Measurements from ENCODE around the gene SLC8A1. TPM values are rescaled to one million over a fixed set of nuclear protein-coding genes. Genes with fewer than 3 reads are reported as not detected.

The SLC8A1 gene
- total RNA-seq, 4 donors from 2014 or later: 8.1 to 22.9 (median 9.3) TPM

DNA sequence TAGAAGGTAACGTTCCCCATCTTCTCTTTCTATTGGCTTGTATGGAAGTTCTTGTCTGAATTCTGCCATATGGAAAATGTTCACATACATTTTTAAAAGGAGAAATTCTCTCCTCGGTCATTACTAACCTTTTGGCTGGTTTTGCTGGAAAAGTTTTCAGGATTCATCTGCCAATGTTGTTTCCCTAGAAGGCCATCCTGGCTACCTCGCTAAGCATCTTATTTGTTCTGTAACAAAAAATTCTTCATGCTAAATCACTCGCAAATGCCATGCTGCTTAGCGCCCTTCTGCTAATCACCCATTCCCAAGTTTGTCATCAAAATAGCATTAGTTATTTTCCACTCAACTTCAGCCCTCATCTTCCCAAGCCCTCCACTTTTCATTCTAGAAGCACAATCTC lies 262.0 kb downstream of the SLC8A1 start:
- Histone ChIP-seq H3K36me3 (no peaks in the 10 kb centered on the region), H3K4me1 (no peaks in the 10 kb centered on the region), H3K27ac (no peak overlapping the region), H3K27me3 (no peaks in the 10 kb centered on the region), H3K9me3 (no peaks in the 10 kb centered on the region), H3K4me3 (no peak overlapping the region)
- TF ChIP-seq, protein P1, sequence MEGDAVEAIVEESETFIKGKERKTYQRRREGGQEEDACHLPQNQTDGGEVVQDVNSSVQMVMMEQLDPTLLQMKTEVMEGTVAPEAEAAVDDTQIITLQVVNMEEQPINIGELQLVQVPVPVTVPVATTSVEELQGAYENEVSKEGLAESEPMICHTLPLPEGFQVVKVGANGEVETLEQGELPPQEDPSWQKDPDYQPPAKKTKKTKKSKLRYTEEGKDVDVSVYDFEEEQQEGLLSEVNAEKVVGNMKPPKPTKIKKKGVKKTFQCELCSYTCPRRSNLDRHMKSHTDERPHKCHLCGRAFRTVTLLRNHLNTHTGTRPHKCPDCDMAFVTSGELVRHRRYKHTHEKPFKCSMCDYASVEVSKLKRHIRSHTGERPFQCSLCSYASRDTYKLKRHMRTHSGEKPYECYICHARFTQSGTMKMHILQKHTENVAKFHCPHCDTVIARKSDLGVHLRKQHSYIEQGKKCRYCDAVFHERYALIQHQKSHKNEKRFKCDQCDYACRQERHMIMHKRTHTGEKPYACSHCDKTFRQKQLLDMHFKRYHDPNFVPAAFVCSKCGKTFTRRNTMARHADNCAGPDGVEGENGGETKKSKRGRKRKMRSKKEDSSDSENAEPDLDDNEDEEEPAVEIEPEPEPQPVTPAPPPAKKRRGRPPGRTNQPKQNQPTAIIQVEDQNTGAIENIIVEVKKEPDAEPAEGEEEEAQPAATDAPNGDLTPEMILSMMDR (IDR thresholded peaks at IDR 0.05): no peak
- TF ChIP-seq POLR2A (IDR thresholded peaks at IDR 0.05) (no peak), EP300 (IDR thresholded peaks at IDR 0.05) (no peak)
- no peak for DNase-seq (ENCODE audit: low spot score in 2 of 2)
- 69 to 82% methylated on average over 5 of the region's 5 CpGs for WGBS, 2 donors

- TF ChIP-seq, protein P1 (IDR thresholded peaks at IDR 0.05): no peak
- TF ChIP-seq EP300 (IDR thresholded peaks at IDR 0.05): no peak
- TF ChIP-seq POLR2A (IDR thresholded peaks at IDR 0.05): no peak
- Histone ChIP-seq H3K27ac (no peak overlapping the region), H3K4me3 (no peak overlapping the region), H3K9me3 (no peaks in the 10 kb centered on the region), H3K4me1 (no peaks in the 10 kb centered on the region), H3K36me3 (no peaks in the 10 kb centered on the region), H3K27me3 (no peaks in the 10 kb centered on the region)
- no peak for DNase-seq (ENCODE audit: low spot score in 2 of 2)
- 80 to 86% methylated on average over 5 of the region's 5 CpGs for WGBS, 2 donors
Observed at GRCh38 chr2:40187054-40187453, 264.8 kb downstream of the SLC8A1 start.

DNA sequence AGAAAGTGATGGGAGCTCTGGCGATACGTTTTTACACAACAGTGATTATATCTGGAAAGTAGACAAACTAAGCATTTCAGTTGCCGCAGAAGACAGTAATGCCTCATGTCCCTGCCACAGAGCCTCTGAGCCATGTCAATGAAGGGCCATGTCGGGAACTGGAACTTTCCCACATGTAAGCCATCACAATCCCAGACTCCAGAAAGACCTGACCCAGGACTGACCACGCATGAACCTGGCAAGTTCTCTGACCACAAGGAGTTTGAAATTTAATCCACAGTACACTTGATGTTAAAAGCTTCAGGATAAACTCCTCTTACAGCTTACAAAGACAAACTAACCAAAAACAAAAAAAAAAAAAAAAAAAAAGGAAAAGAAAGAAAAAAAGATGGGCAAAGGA lies 267.3 kb downstream of the SLC8A1 start:
- H3K36me3 ChIP-seq: no peaks in the 10 kb centered on the region
- H3K27ac ChIP-seq: no peak overlapping the region
- no peaks in the 10 kb centered on the region for H3K27me3 ChIP-seq
- H3K4me3 ChIP-seq: no peak overlapping the region
- H3K9me3 ChIP-seq: no peaks in the 10 kb centered on the region
- no peaks in the 10 kb centered on the region for H3K4me1 ChIP-seq
- no peak for DNase-seq (ENCODE audit: low spot score in 2 of 2)
- TF ChIP-seq EP300 (IDR thresholded peaks at IDR 0.05): no peak
- TF ChIP-seq, protein P1 (IDR thresholded peaks at IDR 0.05): no peak
- TF ChIP-seq POLR2A (IDR thresholded peaks at IDR 0.05): no peak
- 77 to 79% methylated on average over 5 of the region's 5 CpGs for WGBS, 2 donors

GRCh38 chr2:40181855-40182254 lies 270.0 kb downstream of the SLC8A1 start:
- Histone ChIP-seq H3K36me3 (no peaks in the 10 kb centered on the region), H3K4me1 (no peaks in the 10 kb centered on the region), H3K27ac (no peak overlapping the region), H3K9me3 (no peaks in the 10 kb centered on the region), H3K27me3 (no peaks in the 10 kb centered on the region), H3K4me3 (no peak overlapping the region)
- TF ChIP-seq POLR2A (IDR thresholded peaks at IDR 0.05) (no peak), EP300 (IDR thresholded peaks at IDR 0.05) (no peak)
- TF ChIP-seq, protein P1 (IDR thresholded peaks at IDR 0.05): no peak
- no peak for DNase-seq (ENCODE audit: low spot score in 2 of 2)
- WGBS, 2 donors: 94 to 98% methylated on average over 3 of the region's 3 CpGs

- H3K4me3 ChIP-seq: no peak overlapping the region
- H3K27ac ChIP-seq: no peak overlapping the region
- no peaks in the 10 kb centered on the region for H3K27me3 ChIP-seq
- H3K9me3 ChIP-seq: no peaks in the 10 kb centered on the region
- no peaks in the 10 kb centered on the region for H3K4me1 ChIP-seq
- H3K36me3 ChIP-seq: no peaks in the 10 kb centered on the region
- WGBS, 2 donors: 76 to 88% methylated on average over 2 of the region's 2 CpGs
- TF ChIP-seq EP300 (IDR thresholded peaks at IDR 0.05) (no peak), POLR2A (IDR thresholded peaks at IDR 0.05) (no peak)
- TF ChIP-seq, protein P1 (IDR thresholded peaks at IDR 0.05): no peak
- DNase-seq (ENCODE audit: low spot score in 2 of 2): no peak
Observed at GRCh38 chr2:40179801-40180200, 272.1 kb downstream of the SLC8A1 start.

All from tibial nerve (tissue), 4 donors.